Right cardiac atrium (tissue), 5 donors: ENCODE data around the gene CD48. TPM values are rescaled to one million over a fixed set of nuclear protein-coding genes. Genes with fewer than 3 reads are reported as not detected.
"Not testable (repeated sequence)": the region's sequence is repeated elsewhere in the genome, so short reads cannot be mapped to it uniquely, and the experiment has no call there.

Experiments
- ATAC-seq, 2 donors: fragments of 200-7000 bp; cut with Tn5 transposase; one replicate each; pipeline versions ENCODE4 v1.8.0 to v1.9.1; 2020; ENCODE audit warnings: moderate library complexity in 2 of 2, mild to moderate bottlenecking in 1 of 2
- DNase-seq, 3 donors: peaks; one replicate each; pipeline ENCODE4 v3.0.0-alpha.2; 2020
- H3K27ac ChIP-seq: one replicate; pipeline ENCODE4 v1.5.1; 2013; ENCODE audit warnings: mild to moderate bottlenecking, low read length, control low read depth, moderate library complexity
- H3K27me3 ChIP-seq: one replicate; pipeline ENCODE4 v1.6.1; 2013; ENCODE audit not compliant: control insufficient read depth, insufficient read depth
- H3K4me1 ChIP-seq: one replicate; pipeline ENCODE4 v1.6.1; 2013; ENCODE audit warnings: low read length; ENCODE audit not compliant: control insufficient read depth, insufficient read depth
- H3K4me3 ChIP-seq: one replicate; pipeline ENCODE4 v1.5.1; 2013; ENCODE audit warnings: low read length, control low read depth
- H3K9me3 ChIP-seq: one replicate; pipeline ENCODE4 v1.6.1; 2013; ENCODE audit warnings: low read length; ENCODE audit not compliant: control insufficient read depth
- WGBS: extraction: QIAGEN DNeasy Blood & Tissue Kit; methylation state at CpG from one replicate; pipeline ENCODE4 v1.1.7; 2013; 5-methylcytosine and 5-hydroxymethylcytosine counted together
- intact Hi-C, 4 donors: fragments of 100-400 bp; cut with DNase I; formaldehyde crosslinking; loops; one replicate each; pipeline versions ENCODE4 v1.11.0 to v1.14.0; 2022 to 2023
- polyA plus RNA-seq: library from polyadenylated mRNA; stranded (reverse); fragments of 200-250 nt; gene quantifications from one replicate; pipeline ENCODE4 v1.2.3, GENCODE V29; 2013
- total RNA-seq, 4 donors: library from RNA; stranded (reverse); fragmentation: NEBNext Ultra II Directional; extraction: Animal tissue kit (Norgen Biotek cat#: 25700); gene quantifications; one replicate each; pipeline ENCODE4 v1.2.1, GENCODE V29; 2021
- donor health status: healthy with polysubstance abuse.
- donor health status: DM: no; HTN: yes; CAD: no.
- donor health status: DM: no; HTN: no; CAD: no.
- donor health status: DM: no; HTN: yes; CAD: no; lungs with severe emphysema.
- donor health status: DM: yes; HTN: yes; CAD: no.

CD48 gene
- total and polyA plus RNA-seq, 5 donors: 0.39 to 4.1 (median 0.96) TPM

- DNase-seq: no peak
- H3K4me3 ChIP-seq: no peak overlapping the region
- H3K27ac ChIP-seq: no peak overlapping the region
- intact Hi-C loops: no loop called here
- H3K27me3 ChIP-seq: no peaks in the 10 kb centered on the region
- WGBS: 76% methylated on average over 4 of the region's 4 CpGs
- peaks cover 4% of the 10 kb centered on the region for H3K4me1 ChIP-seq
- no peak for ATAC-seq
- no peaks in the 10 kb centered on the region for H3K9me3 ChIP-seq
Observed at GRCh38 chr1:160662910-160663309, 48.7 kb downstream of the CD48 start.

- intact Hi-C loops: no loop called here
- Histone ChIP-seq H3K4me1 (no peaks in the 10 kb centered on the region), H3K27me3 (no peaks in the 10 kb centered on the region), H3K27ac (no peak overlapping the region), H3K4me3 (no peak overlapping the region), H3K9me3 (no peaks in the 10 kb centered on the region)
- WGBS: 93% methylated on average over 4 of the region's 4 CpGs
- DNase-seq (no peak), ATAC-seq (no peak)
Observed at GRCh38 chr1:160659566-160659965, 52.1 kb downstream of the CD48 start.

DNA sequence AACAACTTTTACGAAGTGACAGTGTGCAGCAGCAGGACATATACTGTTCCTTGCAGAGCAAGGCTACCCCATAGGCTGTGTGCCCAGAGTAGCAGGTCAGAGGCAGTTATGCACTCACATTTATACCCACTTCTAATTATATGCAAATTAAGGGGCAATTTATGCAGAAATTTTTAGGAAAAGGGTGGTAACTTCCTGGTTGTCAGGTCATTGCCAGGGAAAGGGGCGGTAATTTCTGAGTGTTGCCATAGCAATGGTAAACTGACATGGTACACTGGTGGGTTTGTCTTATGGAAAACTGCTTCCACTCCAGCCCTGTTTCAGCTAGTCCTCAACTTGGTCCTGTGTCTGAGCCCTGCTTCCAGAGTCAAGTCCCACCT lies 52.8 kb downstream of the CD48 start:
- intact Hi-C loops: no loop called here
- no peak overlapping the region for H3K27ac ChIP-seq
- 89% methylated on average over 2 of the region's 2 CpGs for WGBS
- ATAC-seq (peak in 1 of 2 donors; percentile 48), DNase-seq (no peak)
- no peaks in the 10 kb centered on the region for H3K9me3 ChIP-seq
- no peaks in the 10 kb centered on the region for H3K4me1 ChIP-seq
- H3K27me3 ChIP-seq: no peaks in the 10 kb centered on the region
- no peak overlapping the region for H3K4me3 ChIP-seq

GRCh38 chr1:160658162-160658813 lies 53.3 kb downstream of the CD48 start:
- Histone ChIP-seq H3K9me3 (no peaks in the 10 kb centered on the region), H3K4me3 (no peak overlapping the region), H3K27me3 (no peaks in the 10 kb centered on the region), H3K4me1 (no peaks in the 10 kb centered on the region), H3K27ac (no peak overlapping the region)
- intact Hi-C loops: no loop called here
- no peak for DNase-seq
- peak in 1 of 2 donors; percentile 53 for ATAC-seq
- WGBS: 61% methylated on average over 8 of the region's 8 CpGs

GRCh38 chr1:160657250-160657781 lies 54.3 kb downstream of the CD48 start:
- ATAC-seq (peak in 1 of 2 donors; percentile 70), DNase-seq (no peak)
- H3K9me3 ChIP-seq: no peaks in the 10 kb centered on the region
- WGBS: 54% methylated on average over 5 of the region's 5 CpGs
- peak overlapping the region; percentile 34 for H3K27ac ChIP-seq
- H3K4me1 ChIP-seq: no peaks in the 10 kb centered on the region
- H3K27me3 ChIP-seq: no peaks in the 10 kb centered on the region
- intact Hi-C loops: no loop called here
- H3K4me3 ChIP-seq: no peak overlapping the region

- DNase-seq (no peak), ATAC-seq (no peak)
- H3K9me3 ChIP-seq: no peaks in the 10 kb centered on the region
- no peaks in the 10 kb centered on the region for H3K27me3 ChIP-seq
- 84% methylated on average over 3 of the region's 3 CpGs for WGBS
- no peak overlapping the region for H3K27ac ChIP-seq
- no peak overlapping the region for H3K4me3 ChIP-seq
- intact Hi-C loops: no loop called here
- no peaks in the 10 kb centered on the region for H3K4me1 ChIP-seq
Observed at GRCh38 chr1:160656737-160657136, 54.9 kb downstream of the CD48 start.

DNA sequence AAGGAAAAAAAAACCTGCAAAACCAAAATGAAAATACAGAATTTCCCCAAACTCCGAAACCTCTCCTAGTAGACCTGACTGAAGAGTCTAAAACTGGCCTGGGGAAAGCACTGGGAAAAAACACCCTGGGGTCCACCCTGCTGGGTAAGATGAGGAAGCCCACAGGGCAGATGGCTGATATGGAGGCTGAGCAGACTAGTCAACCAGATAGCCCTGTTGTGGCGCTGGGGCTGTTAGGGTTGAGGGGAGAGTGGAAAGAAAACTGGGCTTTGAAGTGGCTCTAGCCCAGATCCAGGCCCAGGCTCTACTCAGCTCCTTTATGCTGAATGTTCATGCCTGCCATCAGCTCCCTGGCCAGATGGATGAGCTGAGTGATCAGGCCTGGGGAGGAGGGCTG lies 58.0 kb downstream of the CD48 start:
- intact Hi-C loops: no loop called here
- H3K27me3 ChIP-seq: no peaks in the 10 kb centered on the region
- DNase-seq: no peak
- no peaks in the 10 kb centered on the region for H3K4me1 ChIP-seq
- WGBS: 96% methylated on average over 2 of the region's 2 CpGs
- no peak overlapping the region for H3K27ac ChIP-seq
- no peaks in the 10 kb centered on the region for H3K9me3 ChIP-seq
- ATAC-seq: no peak
- H3K4me3 ChIP-seq: no peak overlapping the region

DNA sequence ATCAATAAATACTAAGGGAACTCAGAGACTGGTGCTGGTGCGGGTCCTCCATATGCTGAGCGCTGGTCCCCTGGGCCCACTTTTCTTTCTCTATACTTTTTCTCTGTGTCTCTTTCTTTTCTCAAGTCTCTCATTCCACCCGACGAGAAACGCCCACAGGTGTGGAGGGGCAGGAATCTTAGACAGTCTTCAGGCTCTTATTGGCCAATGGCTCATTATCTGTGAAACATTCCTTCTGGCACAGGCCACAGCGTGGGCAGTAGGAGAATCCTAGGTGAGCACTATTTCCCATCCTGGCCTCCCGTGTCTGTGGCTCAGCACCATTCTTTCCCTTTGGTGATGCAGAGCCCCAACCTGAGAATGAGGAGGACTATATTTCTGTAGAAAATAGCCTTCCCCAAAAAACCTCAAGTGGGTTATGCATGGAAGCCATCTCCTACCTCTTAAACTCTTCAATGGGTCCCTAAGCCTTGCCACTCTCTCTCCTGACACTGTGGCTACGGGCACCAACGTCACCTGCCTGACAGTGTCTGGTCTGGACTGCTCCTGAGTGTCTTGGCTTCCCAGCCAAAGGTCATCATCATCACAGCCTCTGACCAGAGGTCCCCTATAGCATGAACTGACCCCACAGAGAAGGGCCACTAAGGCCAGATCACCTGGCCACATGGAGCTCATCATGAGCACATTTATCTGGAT lies 58.5 kb downstream of the CD48 start:
- H3K4me1 ChIP-seq: no peaks in the 10 kb centered on the region
- 88% methylated on average over 9 of the region's 9 CpGs for WGBS
- H3K4me3 ChIP-seq: no peak overlapping the region
- DNase-seq: no peak
- intact Hi-C loops: no loop called here
- no peak overlapping the region for H3K27ac ChIP-seq
- H3K9me3 ChIP-seq: no peaks in the 10 kb centered on the region
- no peaks in the 10 kb centered on the region for H3K27me3 ChIP-seq
- no peak for ATAC-seq

DNA sequence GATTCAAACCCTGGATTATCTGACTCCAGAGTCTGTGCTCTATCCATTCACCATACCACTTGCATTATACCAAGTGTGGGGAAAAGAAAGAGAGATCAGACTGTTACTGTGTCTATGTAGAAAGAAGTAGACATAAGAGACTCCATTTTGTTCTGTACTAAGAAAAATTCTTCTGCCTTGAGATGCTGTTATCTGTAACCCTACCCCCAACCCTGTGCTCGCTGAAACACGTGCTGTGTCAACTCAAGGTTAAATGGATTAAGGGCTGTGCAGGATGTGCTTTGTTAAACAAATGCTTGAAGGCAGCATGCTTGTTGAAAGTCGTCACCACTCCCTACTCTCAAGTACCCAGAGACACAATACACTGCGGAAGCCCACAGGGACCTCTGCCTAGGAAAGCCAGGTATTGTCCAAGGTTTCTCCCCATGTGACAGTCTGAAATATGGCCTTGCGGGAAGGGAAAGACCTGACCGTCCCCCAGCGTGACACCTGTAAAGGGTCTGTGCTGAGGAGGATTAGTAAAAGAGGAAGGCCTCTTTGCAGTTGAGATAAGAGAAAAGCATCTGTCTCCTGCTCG lies 59.5 kb downstream of the CD48 start:
- H3K27ac ChIP-seq, DNase-seq, intact Hi-C loops, H3K9me3 ChIP-seq, ATAC-seq, H3K4me1 ChIP-seq, H3K4me3 ChIP-seq, H3K27me3 ChIP-seq: not testable (repeated sequence)
- 26% methylated on average over 8 of the region's 8 CpGs for WGBS

- ATAC-seq: peak in 1 of 2 donors; percentile 33
Observed at GRCh38 chr1:160651433-160652064, 60.1 kb downstream of the CD48 start.

GRCh38 chr1:160647329-160647720 lies 64.3 kb downstream of the CD48 start:
- intact Hi-C loops: no loop called here
- Histone ChIP-seq H3K4me3 (no peak overlapping the region), H3K9me3 (no peaks in the 10 kb centered on the region), H3K27me3 (no peaks in the 10 kb centered on the region), H3K27ac (no peak overlapping the region), H3K4me1 (no peaks in the 10 kb centered on the region)
- ATAC-seq (no peak), DNase-seq (no peak)
- WGBS: 70% methylated on average over 3 of the region's 3 CpGs

More at GRCh38 chr1:160651433-160652064, 60.1 kb downstream of the CD48 start:
- DNase-seq: no peak
- Histone ChIP-seq H3K4me1 (no peaks in the 10 kb centered on the region), H3K4me3 (no peak overlapping the region), H3K27me3 (no peaks in the 10 kb centered on the region), H3K27ac (no peak overlapping the region), H3K9me3 (no peaks in the 10 kb centered on the region)
- WGBS: 11% methylated on average over 1 of the region's 1 CpG
- intact Hi-C loops: no loop called here
